Measurements from ENCODE around the gene ZNF831.
A peak's percentile ranks its signal among the peaks of the same experiment; 100 is the strongest.

The ZNF831 gene

GRCh38 chr20:59232618-59233017 lies 69.0 kb downstream of the ZNF831 start:
- Mint-ChIP-seq H3K9me3 (peaks cover 3% of the 10 kb centered on the region), H3K4me1 (ENCODE audit: low read depth) (peaks cover 18% of the 10 kb centered on the region), H3K27me3 (no peaks in the 10 kb centered on the region), H3K4me3 (no peak overlapping the region), H3K36me3 (ENCODE audit: low read depth) (peaks cover 61% of the 10 kb centered on the region), H3K27ac (no peak overlapping the region)
- no peak for DNase-seq

GRCh38 chr20:59235226-59235625 lies 71.6 kb downstream of the ZNF831 start:
- DNase-seq = no peak
- Mint-ChIP-seq H3K27ac (peak overlapping the region; percentile 75), H3K36me3 (ENCODE audit: low read depth) (peaks cover 63% of the 10 kb centered on the region), H3K4me3 (no peak overlapping the region), H3K4me1 (ENCODE audit: low read depth) (peaks cover 18% of the 10 kb centered on the region), H3K27me3 (no peaks in the 10 kb centered on the region), H3K9me3 (no peaks in the 10 kb centered on the region)

GRCh38 chr20:59240006-59240405 lies 76.4 kb downstream of the ZNF831 start:
- Mint-ChIP-seq H3K9me3 (no peaks in the 10 kb centered on the region), H3K27me3 (no peaks in the 10 kb centered on the region), H3K36me3 (ENCODE audit: low read depth) (peaks cover 63% of the 10 kb centered on the region), H3K4me1 (ENCODE audit: low read depth) (peaks cover 17% of the 10 kb centered on the region), H3K4me3 (no peak overlapping the region), H3K27ac (no peak overlapping the region)
- no peak for DNase-seq

- Mint-ChIP-seq H3K27me3 (no peaks in the 10 kb centered on the region), H3K4me1 (ENCODE audit: low read depth) (peaks cover 17% of the 10 kb centered on the region), H3K4me3 (no peak overlapping the region), H3K9me3 (no peaks in the 10 kb centered on the region), H3K36me3 (ENCODE audit: low read depth) (peaks cover 56% of the 10 kb centered on the region), H3K27ac (peak overlapping the region; percentile 69)
- DNase-seq = no peak
Observed at GRCh38 chr20:59242714-59243626, 79.3 kb downstream of the ZNF831 start.

- DNase-seq = no peak
- Mint-ChIP-seq H3K27me3 (no peaks in the 10 kb centered on the region), H3K9me3 (peaks cover 10% of the 10 kb centered on the region), H3K27ac (no peak overlapping the region), H3K36me3 (ENCODE audit: low read depth) (peaks cover 63% of the 10 kb centered on the region), H3K4me1 (ENCODE audit: low read depth) (peaks cover 39% of the 10 kb centered on the region), H3K4me3 (no peak overlapping the region)
Observed at GRCh38 chr20:59246691-59247400, 83.2 kb downstream of the ZNF831 start.

GRCh38 chr20:59247731-59248684 lies 84.4 kb downstream of the ZNF831 start:
- peaks cover 43% of the 10 kb centered on the region for H3K4me1 Mint-ChIP-seq (ENCODE audit: low read depth)
- peaks cover 14% of the 10 kb centered on the region for H3K9me3 Mint-ChIP-seq
- H3K27me3 Mint-ChIP-seq = no peaks in the 10 kb centered on the region
- H3K4me3 Mint-ChIP-seq = no peak overlapping the region
- H3K27ac Mint-ChIP-seq = no peak overlapping the region
- H3K36me3 Mint-ChIP-seq (ENCODE audit: low read depth) = peaks cover 59% of the 10 kb centered on the region
- DNase-seq = no peak

DNA sequence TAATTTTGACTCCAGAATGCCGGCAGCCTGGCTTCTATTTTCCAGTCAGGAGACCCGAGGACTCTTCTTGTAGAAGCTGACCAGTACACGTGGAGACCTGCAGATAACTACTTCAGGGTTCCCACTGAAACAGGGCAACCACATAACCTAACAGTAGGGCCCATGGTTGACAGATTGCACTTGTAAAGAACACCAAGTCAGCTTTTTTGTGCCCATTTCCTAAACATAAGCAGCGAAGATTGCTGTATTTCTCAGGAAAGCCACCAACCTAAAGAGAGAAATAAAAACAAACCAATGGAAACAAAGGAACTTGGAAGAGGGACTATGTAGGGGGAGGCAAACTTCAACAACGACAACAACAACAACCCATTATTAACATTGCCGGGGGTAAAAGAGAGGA lies 86.7 kb downstream of the ZNF831 start:
- no peak overlapping the region for H3K4me3 Mint-ChIP-seq
- peaks cover 58% of the 10 kb centered on the region for H3K36me3 Mint-ChIP-seq (ENCODE audit: low read depth)
- H3K27ac Mint-ChIP-seq = no peak overlapping the region
- H3K9me3 Mint-ChIP-seq = peaks cover 14% of the 10 kb centered on the region
- H3K4me1 Mint-ChIP-seq (ENCODE audit: low read depth) = peaks cover 63% of the 10 kb centered on the region
- no peaks in the 10 kb centered on the region for H3K27me3 Mint-ChIP-seq
- DNase-seq = no peak

- Mint-ChIP-seq H3K27me3 (no peaks in the 10 kb centered on the region), H3K36me3 (ENCODE audit: low read depth) (peaks cover 50% of the 10 kb centered on the region), H3K27ac (peak overlapping the region; percentile 92), H3K4me3 (peak overlapping the region; percentile 34), H3K9me3 (peaks cover 14% of the 10 kb centered on the region), H3K4me1 (ENCODE audit: low read depth) (peaks cover 71% of the 10 kb centered on the region)
- DNase-seq = no peak
Observed at GRCh38 chr20:59253325-59253724, 89.7 kb downstream of the ZNF831 start.

GRCh38 chr20:59253779-59254319 lies 90.2 kb downstream of the ZNF831 start:
- H3K36me3 Mint-ChIP-seq (ENCODE audit: low read depth) = peaks cover 48% of the 10 kb centered on the region
- H3K4me3 Mint-ChIP-seq = peak overlapping the region; percentile 34
- H3K27ac Mint-ChIP-seq = peak overlapping the region; percentile 92
- H3K27me3 Mint-ChIP-seq = no peaks in the 10 kb centered on the region
- H3K9me3 Mint-ChIP-seq = peaks cover 14% of the 10 kb centered on the region
- H3K4me1 Mint-ChIP-seq (ENCODE audit: low read depth) = peaks cover 71% of the 10 kb centered on the region
- peak; percentile 46 for DNase-seq

- H3K27me3 Mint-ChIP-seq = no peaks in the 10 kb centered on the region
- peaks cover 75% of the 10 kb centered on the region for H3K4me1 Mint-ChIP-seq (ENCODE audit: low read depth)
- peaks cover 13% of the 10 kb centered on the region for H3K9me3 Mint-ChIP-seq
- no peak for DNase-seq
- no peak overlapping the region for H3K4me3 Mint-ChIP-seq
- peaks cover 34% of the 10 kb centered on the region for H3K36me3 Mint-ChIP-seq (ENCODE audit: low read depth)
- no peak overlapping the region for H3K27ac Mint-ChIP-seq
Observed at GRCh38 chr20:59255256-59255655, 91.6 kb downstream of the ZNF831 start.

- peaks cover 11% of the 10 kb centered on the region for H3K36me3 Mint-ChIP-seq (ENCODE audit: low read depth)
- peak overlapping the region; percentile 84 for H3K27ac Mint-ChIP-seq
- no peak overlapping the region for H3K4me3 Mint-ChIP-seq
- H3K27me3 Mint-ChIP-seq = no peaks in the 10 kb centered on the region
- H3K4me1 Mint-ChIP-seq (ENCODE audit: low read depth) = peaks cover 50% of the 10 kb centered on the region
- DNase-seq = no peak
- H3K9me3 Mint-ChIP-seq = no peaks in the 10 kb centered on the region
Observed at GRCh38 chr20:59258221-59258621, 94.6 kb downstream of the ZNF831 start.

DNA sequence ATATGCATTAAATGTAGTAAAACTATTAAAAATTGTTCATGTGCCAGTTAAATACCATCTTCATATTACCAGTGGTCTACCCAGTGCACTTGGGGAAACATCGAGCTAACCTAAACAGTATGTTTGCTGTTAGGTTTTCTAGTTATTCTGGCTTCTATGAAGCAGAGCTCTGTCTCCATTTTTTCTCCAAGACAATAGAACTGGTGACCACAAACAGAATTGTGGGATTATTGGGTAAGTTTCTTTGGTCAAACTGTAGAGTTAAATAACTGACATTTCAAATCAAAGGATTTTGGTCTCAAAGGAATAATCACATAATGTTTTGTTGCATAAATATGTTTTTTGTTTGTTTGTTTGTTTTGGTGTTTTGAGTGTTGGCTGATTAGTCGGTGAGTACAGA lies 96.3 kb downstream of the ZNF831 start:
- no peak overlapping the region for H3K4me3 Mint-ChIP-seq
- no peak for DNase-seq
- no peaks in the 10 kb centered on the region for H3K36me3 Mint-ChIP-seq (ENCODE audit: low read depth)
- no peak overlapping the region for H3K27ac Mint-ChIP-seq
- H3K9me3 Mint-ChIP-seq = no peaks in the 10 kb centered on the region
- H3K4me1 Mint-ChIP-seq (ENCODE audit: low read depth) = peaks cover 33% of the 10 kb centered on the region
- no peaks in the 10 kb centered on the region for H3K27me3 Mint-ChIP-seq

- DNase-seq = no peak
- peaks cover 9% of the 10 kb centered on the region for H3K4me1 Mint-ChIP-seq (ENCODE audit: low read depth)
- H3K27me3 Mint-ChIP-seq = peaks cover 11% of the 10 kb centered on the region
- H3K4me3 Mint-ChIP-seq = no peak overlapping the region
- H3K36me3 Mint-ChIP-seq (ENCODE audit: low read depth) = no peaks in the 10 kb centered on the region
- no peak overlapping the region for H3K27ac Mint-ChIP-seq
- H3K9me3 Mint-ChIP-seq = no peaks in the 10 kb centered on the region
Observed at GRCh38 chr20:59265298-59265697, 101.7 kb downstream of the ZNF831 start.

DNA sequence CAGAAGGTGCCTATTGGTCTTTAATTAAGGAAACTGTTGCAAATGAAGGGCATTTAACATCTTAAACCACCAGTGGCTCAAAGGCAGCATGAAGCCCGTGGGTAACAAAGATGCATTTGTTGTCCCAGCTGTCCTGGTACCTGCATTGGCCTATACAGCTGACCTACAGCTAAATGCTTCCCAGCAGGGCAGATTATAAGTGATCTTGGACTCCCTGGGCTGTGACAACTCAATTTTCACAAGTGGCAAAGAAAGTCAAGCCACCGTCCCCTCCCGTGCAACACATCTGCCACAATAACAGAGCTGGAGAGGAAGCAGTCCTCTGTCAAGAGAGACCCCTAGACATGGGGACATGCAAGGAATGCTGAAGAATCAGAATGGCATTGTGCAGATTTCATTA lies 105.2 kb downstream of the ZNF831 start:
- H3K4me3 Mint-ChIP-seq = no peak overlapping the region
- peaks cover 14% of the 10 kb centered on the region for H3K4me1 Mint-ChIP-seq (ENCODE audit: low read depth)
- H3K36me3 Mint-ChIP-seq (ENCODE audit: low read depth) = no peaks in the 10 kb centered on the region
- DNase-seq = no peak
- peaks cover 11% of the 10 kb centered on the region for H3K27me3 Mint-ChIP-seq
- no peak overlapping the region for H3K27ac Mint-ChIP-seq
- H3K9me3 Mint-ChIP-seq = no peaks in the 10 kb centered on the region
